ENCODE data around the gene SLC9A4.

Gene SLC9A4

DNA sequence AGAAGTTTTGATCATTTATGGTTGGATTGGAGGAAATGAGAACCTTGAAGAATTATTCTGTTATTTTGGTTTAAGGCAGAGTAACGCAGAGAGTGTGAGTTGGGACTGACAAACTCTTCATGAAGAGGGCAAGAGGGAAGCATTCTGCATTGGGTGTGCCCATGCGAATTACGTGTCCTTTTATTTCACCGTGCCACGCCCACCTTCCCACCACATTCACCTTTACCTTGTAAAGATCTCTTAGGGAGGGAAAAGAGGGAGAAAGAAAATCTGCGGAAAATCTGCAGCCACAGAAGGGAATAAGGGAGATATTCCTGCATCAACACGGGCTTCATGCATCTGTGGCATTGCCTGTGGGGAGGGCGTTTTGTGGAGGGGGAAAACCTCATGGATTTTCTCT lies 31.8 kb downstream of the SLC9A4 start:
- no peak for DNase-seq

DNA sequence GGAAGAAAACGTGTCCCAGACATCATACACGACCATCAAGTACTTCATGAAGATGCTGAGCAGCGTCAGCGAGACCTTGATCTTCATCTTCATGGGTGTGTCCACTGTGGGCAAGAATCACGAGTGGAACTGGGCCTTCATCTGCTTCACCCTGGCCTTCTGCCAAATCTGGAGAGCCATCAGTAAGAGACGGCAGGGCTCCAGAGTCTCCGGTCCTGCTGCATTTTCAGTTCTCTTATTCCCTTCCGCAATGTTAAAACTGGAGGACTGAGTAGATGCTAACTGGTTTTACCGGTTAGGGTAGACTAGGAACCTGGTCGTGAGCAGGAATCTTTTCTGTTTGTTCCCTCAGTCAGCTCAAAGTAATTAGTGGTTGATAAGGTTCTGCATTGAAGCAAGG lies 32.3 kb downstream of the SLC9A4 start:
- DNase-seq = no peak

DNA sequence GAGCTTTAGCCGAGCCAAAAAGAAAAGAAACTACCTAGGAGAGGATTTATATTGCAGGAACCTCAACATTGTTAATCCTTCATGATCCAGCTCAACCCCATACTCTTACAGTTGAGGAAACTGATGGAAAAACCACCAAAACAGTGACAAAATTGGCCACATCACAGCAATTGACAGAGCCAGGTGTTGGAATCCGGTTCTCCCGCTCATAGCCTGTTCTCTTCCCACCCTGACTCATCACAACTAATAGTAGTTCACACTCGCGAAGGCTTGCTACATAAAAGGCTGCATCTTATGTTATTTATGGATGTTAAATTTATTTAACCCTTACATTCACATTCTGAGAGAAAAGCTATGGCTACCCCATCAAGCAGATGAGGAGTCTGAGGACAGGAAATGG lies 33.7 kb downstream of the SLC9A4 start:
- DNase-seq = no peak

DNA sequence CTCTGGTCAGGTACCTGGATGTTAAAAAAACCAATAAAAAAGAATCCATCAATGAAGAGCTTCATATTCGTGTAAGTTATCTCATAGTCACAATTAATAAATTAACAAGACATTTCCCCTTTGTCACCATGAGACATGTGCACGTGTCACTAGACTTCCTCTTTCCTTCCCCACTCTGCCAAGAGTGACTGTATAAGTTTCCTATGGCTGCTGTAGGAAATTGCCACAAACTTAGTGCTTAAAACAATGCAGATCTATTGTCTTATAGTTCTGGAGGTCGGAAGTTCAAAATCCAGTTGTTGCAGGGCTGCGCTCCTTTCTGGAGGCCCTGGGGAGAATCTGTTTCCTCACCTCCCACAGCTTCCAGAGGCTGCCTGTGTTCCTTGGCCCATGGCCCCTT lies 35.8 kb downstream of the SLC9A4 start:
- no peak for DNase-seq

DNA sequence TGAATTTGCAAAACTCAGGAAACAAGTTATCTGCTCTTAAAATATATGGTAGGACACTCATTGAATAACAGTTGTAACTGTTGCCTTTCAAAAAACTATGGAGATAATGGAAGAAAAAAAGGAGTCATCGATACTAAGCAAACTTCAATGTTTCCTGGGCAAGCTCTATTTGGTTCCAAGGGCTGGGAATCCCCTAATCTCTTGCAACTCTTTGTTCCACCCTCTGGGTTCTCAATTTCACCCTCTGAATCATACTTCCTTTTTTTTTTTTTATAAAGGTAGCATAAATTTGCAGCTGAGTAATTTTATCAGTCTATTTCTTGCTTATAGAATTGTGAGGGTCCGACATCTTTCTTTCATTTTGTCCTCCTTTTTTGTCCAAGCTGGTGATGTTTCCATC lies 36.7 kb downstream of the SLC9A4 start:
- no peak for DNase-seq

DNA sequence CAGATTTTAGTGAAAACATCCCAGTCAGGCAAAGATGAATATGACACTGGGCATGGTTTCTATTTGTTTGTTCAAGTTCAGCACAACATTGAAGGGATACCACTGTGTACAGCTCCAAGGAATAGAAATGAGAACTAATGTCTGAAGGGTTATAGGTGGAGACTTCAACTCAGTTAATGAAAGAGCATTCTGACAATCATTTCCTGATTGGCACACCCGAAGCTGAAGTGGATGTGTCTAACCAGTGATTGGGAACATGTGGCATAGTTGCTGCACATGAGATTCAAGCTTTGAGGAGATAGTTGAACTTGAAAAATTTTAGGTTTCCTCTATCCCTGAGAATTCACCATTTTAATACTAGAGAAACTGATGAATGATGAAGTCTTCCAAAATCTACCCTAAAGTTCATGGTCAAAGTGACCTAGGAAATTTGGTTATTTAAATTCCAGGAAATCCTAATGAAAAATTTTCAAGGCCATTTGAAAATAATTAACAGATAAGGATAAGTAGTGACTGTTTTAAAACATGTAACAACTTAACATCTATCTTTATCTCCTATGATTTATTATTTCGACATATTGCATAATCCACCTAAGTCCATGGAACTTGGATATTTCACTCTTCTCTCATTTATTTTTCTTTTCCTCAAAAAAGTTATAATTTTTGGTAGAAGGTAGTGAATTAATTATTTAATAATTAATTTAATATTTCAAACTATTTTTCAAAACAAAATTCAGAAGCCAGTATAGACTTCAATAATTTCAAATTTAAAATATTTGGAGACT lies 38.0 kb downstream of the SLC9A4 start:
- no peak for DNase-seq

DNA sequence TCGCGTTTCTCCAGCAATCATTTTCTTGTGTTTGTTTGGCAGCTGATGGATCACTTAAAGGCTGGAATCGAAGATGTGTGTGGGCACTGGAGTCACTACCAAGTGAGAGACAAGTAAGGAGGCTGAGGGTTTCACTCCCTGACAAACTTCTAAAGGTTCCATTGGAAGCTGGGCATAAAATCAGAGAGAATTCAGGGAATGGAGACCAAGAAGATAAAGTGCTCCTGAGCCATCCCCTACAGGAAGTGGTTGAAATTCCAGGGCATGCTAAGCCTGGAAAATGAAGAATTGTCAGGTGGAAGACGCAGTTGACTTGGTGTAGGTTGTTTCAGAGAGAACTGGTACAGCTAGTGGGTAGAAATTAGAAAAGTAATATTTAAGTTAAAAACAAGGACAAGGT lies 39.1 kb downstream of the SLC9A4 start:
- no peak for DNase-seq

DNA sequence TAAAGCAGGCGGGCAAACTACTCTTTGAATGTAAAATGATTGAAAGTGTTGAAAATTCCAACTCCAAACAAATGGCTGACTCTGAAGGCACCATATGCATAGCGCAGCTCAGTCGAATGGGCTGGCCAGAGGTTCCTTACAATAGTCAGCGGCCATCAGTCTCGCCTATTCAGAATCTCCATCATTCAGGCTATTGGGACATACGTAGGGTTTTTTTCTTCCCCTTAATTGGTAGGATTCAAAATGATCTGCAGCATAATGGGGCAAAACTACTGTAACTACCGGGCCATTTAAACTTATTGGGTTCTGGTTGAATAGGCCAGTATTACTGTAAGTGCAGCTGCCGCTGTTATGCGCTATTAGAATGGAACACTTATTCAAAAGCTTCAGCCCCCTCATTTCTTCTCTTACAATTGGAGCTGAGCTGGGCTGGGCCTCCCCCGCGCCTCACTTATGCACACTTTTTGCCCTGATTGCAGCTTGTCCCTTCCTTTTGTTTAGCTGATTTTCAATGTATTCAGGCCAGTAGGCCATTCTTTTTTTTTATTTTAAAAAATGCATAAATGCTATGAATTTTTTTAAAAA lies 40.4 kb downstream of the SLC9A4 start:
- no peak for DNase-seq

DNA sequence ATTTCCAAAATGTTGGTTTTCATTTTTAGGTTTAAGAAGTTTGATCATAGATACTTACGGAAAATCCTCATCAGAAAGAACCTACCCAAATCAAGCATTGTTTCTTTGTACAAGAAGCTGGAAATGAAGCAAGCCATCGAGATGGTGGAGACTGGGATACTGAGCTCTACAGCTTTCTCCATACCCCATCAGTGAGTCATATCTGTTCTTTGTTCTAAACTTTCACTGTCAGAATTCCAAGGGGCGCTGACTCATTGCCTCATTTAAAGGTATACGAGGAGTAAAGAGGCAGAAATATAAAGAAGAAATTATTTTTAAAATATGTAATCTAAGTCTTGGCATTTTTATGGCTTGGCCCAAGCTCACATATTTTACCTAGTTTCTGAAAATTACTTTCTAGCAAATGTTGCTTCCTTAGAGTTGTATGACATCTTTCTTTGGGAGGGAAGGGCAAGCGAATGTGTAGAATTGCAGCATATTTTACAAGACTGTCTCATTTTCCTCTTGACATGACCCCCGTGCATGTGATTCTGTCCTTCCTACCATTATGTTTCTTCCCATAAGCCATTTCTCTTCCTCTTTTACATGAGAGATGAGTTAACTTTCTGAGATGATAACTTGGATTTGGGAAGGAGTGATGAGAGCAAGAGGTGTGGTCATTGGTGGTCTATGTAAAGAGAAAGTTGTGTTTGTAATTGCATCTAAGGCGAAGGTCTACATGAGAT lies 41.2 kb downstream of the SLC9A4 start:
- DNase-seq = no peak

DNA sequence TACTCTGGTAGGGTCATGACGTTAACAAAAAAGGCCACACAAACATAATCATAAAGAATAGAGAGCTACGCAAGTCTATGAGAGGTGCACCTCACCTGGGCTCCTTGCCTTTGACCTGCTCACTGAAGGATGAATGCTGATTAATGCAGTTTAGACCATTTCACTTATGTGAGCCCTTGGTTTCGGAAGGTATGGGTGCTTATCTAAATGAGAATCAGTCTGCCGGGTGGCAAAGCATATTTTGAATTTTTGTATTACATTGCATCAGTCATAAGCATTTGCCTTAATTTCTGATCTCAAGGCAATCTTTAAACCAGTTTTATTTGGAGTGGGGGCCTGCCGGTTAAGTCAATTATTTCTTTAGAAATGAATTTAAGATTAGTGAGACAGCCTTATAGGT lies 42.8 kb downstream of the SLC9A4 start:
- DNase-seq = no peak

DNA sequence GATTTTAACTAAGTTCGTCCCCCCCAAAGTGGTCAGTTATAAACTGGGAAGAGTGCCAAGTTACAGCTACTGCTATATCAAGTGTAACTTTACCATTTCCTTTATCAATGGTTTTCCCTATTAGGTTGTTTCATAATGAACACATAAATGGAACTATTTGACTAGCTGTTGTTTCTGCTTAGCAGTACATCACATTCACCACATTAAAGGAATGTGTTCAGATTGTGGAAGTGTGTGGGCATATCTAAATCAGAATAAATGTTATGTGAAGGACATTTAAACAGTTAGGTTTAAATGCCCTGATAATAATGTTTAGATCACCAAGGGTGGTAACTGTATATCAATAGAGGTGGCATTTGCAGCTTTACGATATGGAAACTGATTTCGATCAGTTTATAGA lies 45.1 kb downstream of the SLC9A4 start:
- no peak for DNase-seq

DNA sequence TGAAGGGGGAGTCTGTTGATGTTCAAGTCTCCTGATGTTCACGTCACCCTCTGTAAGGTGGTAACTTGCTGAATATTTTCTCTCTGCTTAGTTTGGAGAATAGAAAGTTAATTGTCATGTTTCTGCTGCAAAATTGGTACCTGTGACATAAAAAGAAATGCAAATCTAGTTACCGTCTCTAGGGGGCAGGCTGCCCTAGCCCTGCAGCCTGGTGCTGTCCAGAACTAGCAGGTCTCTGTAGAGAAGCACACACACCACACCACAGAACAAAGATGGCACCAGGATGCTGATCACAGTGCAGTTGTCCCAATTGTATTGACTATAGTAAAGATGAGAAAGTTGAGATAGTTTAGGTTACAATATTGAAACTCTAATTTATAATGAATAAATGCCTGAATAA lies 47.0 kb downstream of the SLC9A4 start:
- no peak for DNase-seq

DNA sequence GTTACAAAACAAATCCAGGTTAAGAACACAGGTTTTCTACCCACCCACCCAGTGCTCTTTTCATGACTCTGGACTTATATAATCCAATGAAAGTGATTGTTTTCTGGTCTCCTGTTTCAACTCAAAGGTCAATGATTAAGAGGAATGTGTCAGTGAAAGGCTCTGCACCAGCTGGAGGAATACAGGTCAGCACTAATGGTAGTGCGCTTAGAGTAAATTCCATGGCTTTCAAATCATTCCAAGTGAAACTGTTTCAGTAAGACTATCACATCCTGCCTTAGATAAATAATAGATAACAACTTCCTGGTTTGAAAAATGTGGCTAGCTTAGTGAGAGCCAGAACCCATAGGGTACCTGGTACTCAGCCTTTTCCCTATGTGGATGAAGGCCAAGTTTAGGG lies 47.8 kb downstream of the SLC9A4 start:
- no peak for DNase-seq

DNA sequence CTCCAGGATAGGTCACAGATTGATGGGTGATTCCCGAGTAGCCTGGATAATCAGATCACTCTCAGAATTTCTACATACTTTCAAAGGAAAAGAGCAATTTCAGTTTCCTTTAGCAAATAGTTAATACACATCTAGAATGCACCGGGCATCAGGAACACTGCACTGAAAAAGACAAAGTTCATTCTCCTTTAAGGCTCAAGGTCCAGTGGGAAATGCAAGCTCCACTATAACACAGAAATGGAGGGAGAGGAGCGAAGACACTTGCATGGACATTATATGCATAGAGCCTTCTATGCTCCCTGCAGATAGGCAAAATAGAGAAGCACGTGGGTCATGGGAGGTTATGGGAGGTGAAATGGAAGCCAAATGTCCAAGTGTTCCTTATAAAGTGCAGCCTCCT lies 49.1 kb downstream of the SLC9A4 start:
- no peak for DNase-seq

DNA sequence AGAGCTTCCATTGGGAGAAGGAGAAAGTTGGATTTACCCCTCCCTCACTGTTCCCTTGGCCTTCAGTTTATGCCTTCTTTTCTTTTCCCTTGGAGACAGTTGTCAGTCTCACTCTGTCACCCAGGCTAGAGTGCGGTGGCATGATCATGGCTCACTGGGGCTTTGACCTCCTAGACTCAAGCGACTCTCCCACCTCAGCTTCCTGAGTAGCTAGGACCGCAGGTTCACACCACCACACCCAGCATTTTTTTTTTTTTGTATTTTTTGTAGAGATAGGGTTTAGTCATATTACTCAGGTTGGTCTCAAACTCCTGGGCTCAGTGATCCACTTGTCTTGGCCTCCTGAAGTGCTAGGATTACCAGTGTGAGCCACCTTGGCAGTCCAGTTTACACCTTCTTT lies 49.9 kb downstream of the SLC9A4 start:
- DNase-seq = no peak

DNA sequence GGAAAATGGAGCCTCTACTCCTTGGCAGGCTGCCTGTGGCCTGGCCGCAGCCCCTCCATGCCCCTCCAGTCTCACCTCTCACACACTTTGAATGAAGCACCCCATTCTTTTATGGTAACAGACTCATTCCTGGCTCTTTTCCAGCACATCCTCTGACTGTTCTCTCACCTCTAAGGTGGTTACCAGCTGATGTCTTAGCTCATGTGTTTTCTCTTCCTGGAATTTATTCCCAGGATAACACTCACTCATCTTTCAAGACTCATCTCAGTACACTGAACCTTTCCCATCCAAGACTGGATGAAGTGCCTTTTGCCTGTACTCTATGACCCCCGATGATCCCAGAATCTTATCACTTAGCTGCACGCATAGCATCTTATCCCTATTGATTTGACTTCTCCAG lies 50.6 kb downstream of the SLC9A4 start:
- no peak for DNase-seq

DNA sequence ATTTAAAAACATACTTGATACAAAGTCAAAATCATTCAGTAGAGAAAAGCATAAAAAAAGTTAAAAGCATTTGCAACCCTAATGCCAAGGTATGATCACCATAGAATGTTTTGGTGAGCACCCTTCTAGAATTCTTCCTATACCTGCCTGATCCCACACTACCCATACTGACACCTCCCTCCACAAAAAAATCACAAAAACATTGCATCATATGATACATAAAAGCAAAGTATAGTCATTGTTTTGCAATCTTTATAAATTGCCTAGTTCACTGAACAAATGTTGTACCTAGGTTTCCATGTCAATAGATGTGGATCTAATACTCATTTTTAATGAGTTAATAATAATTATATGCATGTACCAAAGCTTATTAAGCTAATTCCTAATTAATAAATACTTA lies 54.1 kb downstream of the SLC9A4 start:
- no peak for DNase-seq

DNA sequence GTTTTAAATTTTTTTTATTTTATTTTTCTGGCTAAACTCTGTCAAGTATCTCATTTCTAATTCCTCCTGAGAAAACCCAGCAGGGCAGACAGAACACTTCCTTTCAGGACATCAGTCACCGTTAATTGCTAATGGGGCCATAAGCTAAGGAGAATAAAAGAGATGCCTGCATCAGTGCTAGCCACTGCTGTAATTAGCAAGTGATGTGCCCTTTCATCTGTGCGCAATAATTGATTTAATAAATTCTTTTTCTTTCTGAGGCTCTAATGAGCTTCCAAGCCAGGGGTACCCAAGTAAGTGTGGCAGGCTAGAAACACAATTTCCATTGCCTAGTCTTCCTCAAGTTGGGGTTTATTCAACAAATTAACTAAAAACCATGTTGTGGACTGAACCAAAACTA lies 65.5 kb downstream of the SLC9A4 start:
- no peak for DNase-seq

DNA sequence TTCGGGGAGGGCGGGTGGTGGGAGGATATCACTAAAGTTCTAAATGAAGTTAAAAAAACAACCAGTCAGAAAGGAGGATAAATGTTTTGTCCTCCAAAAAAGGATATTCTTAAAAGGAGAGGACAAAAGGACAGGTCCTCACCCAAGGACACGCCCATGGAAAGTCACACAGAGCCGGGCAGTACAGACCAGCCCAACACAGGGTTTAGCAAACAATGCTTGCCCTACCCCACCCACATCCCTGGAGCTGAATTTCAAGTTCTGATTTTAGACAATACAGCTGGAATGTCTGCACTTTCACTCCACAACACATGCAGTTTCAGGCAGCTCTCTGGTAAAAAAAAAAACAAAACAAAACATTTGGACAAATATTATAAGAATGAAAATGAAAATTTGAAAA lies 67.9 kb downstream of the SLC9A4 start:
- no peak for DNase-seq

DNA sequence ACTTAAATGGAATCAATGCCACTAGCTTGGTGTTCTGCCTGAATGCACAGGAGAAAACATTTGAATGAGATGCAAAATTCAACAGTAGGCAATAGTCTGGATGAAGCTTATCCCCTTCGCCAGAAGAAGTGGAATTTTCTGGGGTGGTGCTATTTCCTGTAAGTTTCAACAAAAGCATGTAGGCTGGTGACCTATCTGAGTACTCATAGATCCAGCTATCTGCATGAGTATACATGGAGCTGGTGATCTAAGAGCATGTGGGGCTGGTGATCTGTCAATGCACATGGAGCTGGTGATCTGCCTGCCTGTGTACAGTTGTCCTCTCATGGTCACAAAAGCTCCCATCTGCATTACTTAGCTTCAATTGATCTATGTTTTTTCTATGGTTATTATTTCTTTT lies 71.2 kb downstream of the SLC9A4 start:
- no peak for DNase-seq

DNA sequence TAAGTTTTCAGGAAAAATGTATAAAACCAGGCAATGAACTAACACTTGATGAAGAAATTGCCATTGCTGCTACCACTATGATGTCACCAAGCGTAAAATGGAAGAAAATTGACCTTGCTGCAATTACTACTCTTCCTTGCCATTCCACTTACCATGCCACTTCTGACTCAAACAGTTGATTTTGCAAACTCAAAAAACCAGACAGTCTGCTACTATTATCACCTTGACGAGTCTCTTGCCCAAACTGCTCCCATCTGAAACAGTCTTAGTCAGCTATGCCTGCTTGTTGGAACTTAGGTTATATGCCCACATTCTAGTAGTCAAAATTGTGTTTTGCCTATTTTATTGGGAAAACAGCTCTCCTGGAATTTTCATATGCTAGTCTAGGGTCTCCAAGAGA lies 74.4 kb downstream of the SLC9A4 start:
- DNase-seq = no peak

DNA sequence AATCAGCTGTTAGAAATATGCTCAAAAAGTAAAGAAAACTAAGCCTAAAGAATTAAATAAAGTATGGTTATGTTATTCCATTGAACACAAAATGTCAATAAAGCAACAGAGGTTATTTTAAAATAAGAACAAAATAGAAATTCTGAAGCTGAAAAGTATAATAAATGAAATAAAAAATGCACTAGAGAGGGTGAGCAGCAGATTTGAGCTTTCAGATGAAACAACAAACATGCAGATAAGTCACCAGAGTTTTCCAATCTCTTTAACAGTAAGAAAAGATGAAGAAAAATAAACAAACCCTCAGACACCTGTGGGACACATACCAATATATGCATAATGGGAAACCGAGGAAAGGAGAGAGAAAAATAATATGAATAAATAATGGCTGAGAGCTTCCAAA lies 76.0 kb downstream of the SLC9A4 start:
- no peak for DNase-seq

DNA sequence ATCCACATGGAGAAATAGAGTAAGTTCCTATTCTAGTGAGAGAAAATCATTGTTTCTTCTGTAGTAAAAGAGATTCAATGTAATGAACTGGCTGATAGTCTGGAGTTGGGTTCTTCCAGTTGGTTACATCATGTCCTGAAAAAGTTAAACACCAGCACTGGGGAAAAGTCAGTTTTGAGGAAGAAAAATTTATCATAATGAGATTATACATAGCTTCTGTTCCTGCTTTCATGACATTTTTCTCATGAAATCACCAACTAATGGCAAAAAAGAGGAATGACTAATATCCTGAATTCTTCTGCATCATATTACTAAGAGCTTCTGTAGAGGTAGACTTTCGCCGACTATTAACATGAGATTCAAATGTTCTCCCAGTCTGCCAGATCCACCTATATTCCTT lies 77.1 kb downstream of the SLC9A4 start:
- DNase-seq = no peak

DNA sequence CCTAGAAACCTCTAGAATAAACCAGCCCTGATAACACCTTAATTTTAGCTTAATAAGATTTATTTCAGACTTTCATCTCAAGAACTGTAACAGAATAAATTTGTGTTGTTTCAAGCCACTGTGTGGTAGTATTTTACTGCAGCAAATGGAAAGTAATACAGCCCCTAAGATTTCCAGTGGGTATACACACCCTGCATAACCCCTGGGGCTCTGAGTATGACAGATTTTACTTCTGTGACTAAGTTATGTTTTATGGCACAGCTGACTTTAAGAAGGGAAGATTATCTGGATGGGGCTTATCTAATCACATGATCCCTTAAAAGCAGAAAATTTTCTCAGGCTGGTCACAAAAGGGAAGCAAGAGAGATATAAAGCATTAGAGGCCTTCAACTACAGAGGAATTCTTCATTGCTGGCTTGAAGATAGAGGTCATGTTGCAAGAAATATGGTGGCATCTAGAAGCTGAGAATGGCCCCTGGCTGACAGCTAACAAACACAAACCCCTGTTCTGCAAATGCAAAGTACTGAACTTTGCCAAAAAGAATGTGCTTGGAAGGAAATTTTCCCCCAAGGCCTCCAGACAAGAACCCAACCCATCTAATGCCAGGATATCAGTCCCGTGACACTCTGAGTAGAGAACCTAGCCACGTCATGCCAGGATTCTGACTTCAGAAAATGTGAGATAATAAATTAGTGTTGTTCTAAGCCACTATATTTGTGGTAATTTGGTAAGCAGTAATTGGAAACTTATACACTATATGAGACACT lies 78.5 kb downstream of the SLC9A4 start:
- DNase-seq = no peak
